GM21737 (cell line): Measurements from ENCODE around the gene C15orf61.
A peak's percentile ranks its signal among the peaks of the same experiment; 100 is the strongest.

Source experiments
- ATAC-seq: cut with Tn5 transposase; IDR thresholded peaks from one replicate; pipeline ENCODE4 v1.9.1; 2021; ENCODE audit warnings: mild to moderate bottlenecking, moderate library complexity; ENCODE audit not compliant: unreplicated experiment

C15orf61 gene

DNA sequence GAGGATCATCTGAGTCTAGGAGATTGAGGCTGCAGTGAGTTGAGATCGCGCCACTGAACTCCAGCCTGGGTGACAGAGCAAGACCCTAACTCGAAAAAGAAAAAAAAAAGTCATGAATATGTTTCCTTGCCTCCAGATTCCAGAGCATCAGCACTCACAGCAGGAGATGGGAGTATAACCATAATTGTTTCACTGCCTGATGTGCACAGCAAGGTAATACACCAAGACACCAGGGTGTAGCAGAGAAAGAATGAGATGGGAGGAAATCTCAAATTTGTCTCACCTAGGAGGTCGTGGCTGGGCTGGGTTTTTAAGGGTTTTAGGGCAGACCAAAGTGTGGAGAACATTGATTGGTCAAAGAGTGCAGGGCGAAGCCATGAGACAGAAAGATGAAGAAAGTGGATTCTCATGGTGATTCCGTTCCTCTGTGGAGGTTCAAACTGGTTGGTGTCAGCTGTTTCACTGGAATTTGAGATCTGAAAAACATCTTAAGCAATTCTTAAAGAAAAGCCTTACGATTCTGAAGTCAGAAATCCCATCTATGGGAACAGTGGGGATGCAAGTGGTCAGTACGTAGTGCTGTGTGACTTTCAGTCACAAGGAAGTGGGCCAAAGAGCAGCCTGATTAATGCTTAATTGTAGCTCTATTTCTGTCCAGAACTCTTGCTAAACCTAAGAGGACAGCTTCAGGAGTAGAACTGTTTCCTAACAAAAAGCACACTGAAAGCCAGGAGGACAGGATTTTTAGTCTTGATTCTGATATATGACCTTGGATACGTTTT, 7.8 kb upstream of the C15orf61 start:
- no peak for ATAC-seq

DNA sequence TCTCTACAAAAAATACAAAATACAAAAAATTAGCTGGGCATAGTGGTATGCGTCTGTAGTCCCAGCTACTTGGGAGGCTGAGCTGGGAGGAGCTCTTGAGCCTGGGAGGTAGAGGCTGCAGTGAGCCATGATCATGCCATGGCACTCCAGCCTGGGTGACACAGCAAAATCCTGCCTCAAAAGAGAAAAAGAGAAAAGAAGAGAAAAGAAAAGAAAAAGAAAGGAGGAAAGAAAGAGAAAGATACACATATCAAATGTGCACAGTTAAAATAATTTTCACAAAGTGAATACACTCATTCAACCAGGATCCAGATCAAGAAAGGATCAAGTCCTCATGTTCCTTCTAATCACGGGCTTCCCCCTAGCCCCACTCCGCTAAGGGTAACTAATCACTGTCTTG, 5.8 kb upstream of the C15orf61 start:
- ATAC-seq, result no peak

DNA sequence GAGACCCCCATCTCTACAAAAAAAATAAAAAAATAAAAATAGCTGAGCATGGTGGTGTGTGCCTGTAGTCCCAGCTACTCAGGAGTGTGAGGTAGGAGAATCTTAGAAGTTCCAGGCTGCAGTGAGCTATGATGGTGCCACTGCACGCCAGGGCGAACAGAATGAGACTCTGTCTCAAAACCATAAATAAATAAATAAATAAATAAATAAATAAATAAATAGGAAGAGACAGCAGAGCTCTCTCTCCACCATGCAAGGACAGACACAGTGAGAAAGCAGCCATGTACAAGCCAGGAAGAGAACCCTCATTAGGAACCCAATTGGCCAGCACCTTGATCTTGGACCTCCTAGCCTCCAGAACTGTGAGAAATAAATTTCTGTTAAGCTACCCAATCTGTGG, 5.4 kb upstream of the C15orf61 start:
- ATAC-seq, result no peak

DNA sequence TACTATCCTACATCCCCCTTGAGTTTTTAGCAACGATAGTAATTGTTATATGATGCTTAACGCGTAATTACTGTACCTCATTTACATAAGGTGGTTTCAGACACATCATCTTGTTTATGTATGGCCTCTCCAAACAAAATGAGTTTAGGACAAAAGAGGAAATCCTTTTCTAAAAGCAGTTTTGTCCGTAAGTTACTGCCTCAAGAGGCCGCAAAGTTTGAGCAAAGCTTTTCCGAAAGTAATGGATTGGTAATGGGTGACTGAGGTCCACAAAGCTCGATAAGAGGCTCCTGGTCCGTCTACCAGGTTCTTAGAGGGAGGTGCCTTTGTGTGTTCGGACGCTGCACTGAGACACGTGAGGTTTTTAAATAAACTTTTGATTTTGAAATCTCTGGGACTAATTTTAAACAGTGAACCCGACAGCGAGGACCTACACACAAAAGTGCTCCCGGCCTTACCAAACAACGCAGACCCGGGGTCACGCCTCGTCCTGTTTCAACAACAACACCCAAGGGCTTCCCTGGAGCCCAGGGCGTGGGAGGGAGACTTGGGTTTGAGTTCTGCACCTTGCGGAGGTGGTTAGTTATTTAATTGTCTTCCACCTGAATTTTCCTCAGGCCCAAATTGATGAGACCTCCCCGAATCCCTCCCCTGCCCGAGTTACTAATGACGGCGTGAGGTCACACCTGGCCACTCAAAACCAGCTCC, 456 bp upstream of the C15orf61 start:
- no peak for ATAC-seq

DNA sequence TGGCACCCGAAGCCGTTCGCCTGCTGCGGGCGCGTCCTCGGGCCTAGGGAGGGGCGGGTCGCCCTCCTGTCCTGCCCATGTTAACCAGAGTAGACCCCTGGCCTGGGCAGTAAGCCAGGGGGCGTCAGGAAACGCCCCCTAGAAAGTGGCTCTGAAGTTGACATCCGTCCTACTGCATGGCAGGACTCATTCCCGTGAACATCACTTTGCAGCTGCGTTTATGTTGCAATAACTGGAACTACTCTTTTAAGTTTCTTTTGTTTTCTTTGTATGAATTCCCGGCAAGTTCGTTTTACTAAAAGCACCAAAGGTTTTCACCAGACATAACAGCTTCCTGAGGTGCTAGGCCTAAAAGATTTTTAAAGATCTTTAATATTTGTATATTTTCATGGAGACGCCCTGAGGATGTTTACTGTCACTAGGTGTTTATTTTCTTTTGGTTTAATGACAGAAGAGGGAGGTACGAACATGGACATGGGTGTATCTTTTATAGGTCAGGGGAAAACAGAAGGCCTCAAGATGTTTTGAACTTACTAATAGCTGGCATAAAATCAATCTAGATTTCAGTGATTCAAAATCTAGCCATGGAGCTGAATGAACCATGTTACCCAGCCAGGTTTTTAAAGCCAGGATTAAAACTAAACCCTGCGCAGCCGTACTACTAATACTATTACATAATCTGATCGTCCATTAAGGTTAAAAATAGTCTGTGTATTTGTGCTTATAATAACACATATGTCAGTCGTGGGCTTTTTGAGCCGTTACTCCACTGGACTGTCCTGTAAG, 1.0 kb downstream of the C15orf61 start:
- no peak for ATAC-seq

DNA sequence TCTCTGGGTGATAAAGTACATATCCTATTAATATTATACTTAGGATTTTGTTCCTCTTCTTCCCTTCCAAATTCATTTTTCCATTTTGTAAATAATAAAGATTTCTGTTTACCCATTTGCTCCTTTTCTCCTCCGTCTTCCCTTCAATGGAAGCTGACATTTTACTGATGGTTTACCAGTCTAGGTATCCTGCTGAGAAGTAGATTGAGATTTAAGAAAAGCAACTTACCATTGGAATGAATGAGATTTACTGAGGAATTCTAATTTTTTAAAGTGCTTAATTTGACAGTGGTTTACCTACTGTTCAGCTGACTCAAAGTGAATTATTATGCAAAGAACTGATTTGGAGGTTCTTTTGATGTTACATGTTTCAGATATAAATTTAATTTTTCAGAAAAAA, 2.4 kb downstream of the C15orf61 start:
- no peak for ATAC-seq

DNA sequence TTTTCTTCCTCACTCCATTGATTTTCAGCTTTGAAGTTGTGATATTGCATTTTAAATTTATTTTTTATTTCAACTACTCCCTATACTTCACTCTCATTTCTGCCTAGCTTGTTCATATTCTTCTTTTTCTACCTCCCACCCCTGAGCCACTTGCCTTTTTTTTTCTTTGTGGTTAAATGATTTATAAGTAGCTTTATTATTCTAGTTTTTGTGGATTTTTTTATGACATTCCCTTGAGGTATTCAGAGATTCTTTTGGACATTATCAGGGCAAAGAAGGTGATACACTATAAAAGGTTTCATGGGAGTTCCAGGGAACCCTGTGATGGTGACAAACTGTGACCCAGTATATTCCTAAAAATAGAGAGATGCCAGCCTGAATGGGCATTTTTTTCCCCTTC, 3.3 kb downstream of the C15orf61 start:
- no peak for ATAC-seq

DNA sequence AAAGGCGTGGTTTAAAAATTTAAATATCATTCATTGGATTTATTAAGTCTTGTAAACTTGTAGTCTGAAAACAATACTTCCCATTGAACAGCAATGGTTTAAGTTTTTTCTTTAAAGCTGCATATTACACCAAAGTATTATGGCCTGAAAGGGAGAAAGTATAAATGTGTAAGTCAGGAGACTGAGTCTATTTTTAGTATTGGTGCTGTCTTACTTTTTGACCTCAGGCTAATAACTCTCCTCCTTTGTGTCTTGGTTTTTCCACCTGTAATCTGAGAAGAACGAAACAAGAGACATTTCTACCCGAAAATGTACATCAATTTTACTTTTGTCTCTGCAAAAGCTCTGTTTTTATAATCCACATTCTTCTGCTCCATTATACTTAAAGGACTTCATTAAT, 7.6 kb downstream of the C15orf61 start:
- no peak for ATAC-seq

DNA sequence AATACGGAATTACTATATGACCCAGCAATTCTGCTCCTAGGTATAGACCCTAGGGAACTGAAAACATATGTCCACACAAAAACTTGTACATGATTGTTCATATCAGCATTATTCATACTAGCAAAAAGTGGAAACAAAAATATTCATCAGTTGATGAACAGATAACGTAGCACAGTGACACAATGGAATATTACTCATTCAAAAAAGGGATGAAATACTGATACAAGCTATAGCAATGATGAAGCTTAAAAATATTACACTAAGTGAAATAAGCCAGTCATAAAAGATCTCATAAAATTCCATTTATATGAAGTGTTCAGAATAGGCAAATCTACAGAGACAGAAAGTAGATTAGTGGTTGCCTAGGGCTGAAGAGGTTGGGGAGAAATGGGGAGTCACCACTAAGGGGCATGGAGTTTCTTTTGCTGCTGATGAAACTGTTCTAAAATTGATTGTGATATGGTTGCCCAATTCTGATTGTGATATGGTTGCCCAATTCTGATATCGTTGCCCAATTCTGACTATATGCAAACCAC, 10.5 kb downstream of the C15orf61 start:
- ATAC-seq, result no peak

DNA sequence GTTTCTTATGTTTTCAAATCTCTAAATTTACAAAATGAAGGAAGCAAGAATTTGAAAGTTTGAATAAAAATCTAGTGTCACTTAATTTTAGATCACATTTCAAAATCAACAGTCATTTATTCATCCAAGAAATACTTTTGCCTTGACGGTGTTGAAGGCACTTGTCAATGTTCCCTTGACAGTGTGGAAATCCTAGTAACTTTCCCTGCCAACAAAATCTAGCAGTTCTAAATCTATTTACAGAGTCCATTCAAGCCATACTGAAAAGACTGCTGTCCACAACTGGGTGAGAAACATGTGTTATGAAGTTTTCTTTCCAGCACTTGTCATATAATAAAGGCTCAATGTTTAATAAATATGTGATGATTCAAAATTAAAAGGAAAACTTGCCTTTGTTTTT, 12.9 kb downstream of the C15orf61 start:
- ATAC-seq, result no peak

DNA sequence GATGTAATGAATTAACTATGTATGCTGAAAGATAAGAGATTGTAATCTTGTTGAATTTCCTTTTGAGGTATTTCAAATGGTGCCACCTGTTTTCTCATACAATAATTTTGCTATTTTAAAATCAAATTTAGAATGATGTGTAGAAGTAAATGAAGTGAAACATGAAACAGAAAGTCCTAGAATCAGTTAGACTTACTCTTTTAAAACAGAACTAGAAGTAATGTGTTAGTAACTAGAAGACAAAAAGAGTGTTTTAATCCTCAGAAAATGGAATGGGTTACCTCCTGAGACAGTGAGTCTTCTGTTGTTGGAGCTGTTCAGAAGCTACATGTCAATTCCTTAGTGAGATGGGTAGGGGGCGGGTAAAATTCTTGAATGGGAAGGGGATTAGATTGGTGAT, 13.4 kb downstream of the C15orf61 start:
- no peak for ATAC-seq

DNA sequence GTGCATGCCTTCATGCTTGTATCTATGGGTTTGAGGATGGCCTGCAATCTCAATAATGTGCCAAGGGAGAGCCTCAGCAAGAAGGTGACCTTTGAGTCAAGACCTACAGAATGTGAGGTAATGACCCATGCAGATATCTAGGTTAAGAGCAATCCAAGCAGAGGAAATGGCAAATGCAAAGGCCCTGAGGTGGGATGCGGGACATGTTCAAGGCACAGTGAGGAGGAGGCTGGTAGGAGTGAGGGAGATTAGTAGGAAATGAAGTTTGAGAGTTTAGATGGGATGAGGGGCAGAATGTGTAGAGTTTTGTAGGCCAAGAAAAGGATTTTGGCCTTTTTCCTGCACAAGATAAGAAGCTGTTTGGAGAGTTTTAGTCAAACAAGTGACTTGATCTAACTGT, 16.8 kb downstream of the C15orf61 start:
- no peak for ATAC-seq

DNA sequence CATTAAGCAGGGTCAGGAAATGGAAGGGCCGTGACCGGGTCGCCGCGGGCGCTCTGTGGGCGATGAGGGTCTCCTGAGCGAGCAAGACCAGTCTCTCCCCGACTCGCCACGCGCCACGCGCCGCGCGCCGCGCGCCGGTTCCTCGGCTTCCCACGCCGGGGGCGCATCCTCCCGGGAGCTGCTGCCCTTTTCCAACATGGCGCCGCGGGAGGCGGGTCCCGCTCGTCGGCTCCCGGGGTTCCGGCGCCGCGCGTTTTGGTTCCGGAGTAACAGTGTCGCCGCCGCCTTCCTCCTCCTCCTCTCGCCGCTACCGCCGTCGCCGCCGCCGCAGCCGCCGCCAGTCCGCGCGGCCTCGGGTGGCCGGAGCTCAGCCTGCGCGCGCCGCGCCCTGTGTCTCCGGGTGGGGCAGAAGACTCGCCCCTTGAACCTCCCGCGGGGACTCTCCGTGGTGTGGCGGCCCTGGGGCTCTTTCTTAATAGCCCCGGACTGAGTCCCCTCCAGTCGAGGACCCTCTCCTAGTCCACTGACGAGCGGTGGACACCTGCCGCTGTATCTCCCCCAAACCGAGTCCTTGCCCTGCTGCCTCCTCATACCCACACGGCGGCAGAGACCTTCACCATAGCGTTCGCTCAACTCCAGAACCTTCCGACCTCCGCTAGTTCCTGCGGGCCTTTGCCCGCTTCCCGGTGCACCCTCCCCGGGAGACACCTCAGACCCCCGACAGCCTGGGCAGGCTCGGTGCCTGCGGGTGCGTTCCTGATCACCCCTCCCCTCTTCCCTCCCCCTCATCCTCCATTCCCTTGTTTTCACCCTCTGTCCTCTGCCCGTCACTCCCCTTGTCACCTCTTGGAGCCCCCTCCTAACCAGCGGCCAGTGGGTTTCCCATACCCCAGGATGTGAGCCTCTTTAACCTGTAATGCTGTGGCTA, 21.8 kb downstream of the C15orf61 start, which contains the start of gene MAP2K5:
TSS of gene MAP2K5 (plus strand) at position 284 of the 928 bp plus-strand sequence. CDS start at position 917, 633 bp downstream.
- ATAC-seq, result peak; percentile 51

DNA sequence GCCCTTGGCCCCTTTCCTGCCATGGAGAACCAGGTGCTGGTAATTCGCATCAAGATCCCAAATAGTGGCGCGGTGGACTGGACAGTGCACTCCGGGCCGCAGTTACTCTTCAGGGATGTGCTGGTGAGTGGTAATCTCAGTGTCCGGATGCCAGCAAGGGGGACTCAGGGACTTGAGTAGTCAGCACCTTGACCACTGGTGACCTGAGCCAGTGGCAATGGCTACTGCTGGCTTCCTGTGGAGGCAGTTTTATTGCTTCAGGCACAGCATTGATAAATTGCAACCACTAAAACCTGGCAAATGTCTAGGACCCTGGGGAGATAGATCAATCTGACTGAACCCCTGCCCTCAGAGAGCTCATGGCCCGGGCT, 22.4 kb downstream of the C15orf61 start:
- no peak for ATAC-seq

DNA sequence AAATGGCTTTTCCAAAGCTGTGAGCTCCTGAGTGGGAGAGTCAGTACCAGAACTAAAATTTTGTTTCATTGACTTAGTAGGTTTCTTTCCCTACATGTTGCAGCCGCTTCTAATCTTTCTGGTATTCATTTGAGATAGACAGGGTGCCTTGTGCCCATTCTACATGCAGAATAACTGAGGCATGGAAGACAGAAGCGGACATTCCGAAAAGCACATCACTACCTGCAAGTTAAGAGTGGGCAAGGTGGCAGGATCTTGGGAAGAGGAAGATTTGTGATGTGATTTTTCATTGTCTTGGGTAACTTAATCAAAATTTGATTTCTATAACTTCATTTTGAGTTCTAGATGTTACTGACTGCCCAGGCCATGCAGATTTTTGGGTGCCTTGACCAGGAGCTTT, 23.5 kb downstream of the C15orf61 start:
- ATAC-seq, result no peak

DNA sequence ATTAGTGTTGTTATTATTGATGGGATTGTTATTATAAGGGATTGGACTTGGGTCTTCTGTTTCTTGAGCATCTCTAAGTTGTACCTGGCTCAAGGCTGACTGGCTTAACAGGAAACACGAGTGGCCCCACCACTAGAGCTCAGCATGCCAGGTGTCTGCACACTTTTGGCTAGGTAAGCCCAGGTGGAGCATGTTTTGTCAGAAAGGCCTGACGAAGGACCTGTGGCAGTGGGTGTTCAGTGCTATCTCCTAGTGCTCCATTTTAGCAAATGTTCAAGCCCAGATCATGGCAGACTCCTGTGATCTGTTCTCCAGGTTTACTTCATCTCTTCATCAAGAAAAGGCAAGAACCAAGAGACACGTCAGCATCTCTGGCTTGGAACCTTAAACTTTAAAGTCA, 24.9 kb downstream of the C15orf61 start:
- ATAC-seq, result no peak

DNA sequence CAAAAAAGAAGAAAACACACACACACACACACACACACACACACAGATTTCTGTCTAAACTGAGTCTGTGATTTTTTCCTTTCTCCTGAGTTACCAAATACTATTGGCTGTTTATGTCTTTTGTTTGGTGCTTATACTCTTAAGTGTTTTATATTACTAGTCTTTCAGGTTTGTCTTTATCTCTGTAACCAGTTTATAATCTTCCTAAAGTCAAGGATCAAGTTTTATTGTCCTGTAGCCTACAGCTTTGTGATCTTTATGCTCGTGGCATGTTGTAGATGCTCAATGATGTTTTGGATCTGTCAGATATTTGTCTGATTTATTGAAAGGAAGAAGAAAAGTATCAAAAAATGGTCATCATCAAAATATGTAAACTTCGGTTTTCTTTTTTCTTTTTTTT, 26.1 kb downstream of the C15orf61 start:
- ATAC-seq, result no peak

DNA sequence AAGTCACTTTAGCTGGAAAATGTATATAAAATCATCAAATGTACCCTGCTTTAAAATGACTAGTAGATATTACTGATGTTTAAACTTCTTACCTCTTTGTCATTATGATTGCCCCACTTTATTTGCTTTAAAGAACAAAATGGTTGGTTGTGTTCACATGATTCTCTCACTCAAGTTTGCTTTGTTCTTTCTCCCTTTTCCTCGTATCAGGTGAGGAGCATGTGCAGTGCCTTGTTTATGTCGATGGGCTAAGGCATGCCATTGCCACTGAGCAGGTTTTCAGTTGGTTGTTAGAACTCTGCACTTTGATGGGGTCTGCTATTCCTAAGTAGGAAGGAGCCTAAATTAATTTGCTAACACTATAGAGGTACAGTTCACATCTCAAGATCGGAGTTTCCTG, 26.9 kb downstream of the C15orf61 start:
- no peak for ATAC-seq

DNA sequence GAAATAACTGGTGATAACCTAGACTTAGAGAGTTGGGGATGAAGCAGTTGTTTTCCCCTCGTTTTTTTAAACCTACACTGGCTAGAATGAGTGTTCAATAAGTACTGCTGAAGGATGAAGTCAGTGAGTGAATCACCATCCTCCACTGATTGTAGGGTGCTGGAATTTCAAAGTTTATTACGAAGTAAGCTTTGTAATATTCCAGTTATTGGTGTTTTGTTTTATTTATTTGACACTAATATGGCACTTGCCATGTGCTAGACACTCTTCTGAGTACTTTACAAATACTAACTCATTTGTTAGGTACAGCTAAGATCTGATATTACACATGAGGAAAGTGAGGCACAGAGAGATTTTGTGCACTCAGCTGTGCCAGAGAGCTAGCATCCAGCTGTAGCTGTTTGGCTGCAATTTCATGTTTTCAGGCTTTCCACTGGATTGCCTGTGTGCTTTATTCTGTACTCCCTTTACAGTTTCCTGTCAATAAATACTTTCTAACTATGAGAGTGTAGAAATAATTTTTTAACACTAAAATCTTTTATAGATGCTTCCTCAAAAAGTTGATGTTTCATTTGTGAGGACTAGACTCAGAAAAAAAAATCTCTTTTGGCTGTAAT, 27.4 kb downstream of the C15orf61 start:
- no peak for ATAC-seq
